Measurements from ENCODE around the gene PRRG2.

Gene PRRG2

DNA sequence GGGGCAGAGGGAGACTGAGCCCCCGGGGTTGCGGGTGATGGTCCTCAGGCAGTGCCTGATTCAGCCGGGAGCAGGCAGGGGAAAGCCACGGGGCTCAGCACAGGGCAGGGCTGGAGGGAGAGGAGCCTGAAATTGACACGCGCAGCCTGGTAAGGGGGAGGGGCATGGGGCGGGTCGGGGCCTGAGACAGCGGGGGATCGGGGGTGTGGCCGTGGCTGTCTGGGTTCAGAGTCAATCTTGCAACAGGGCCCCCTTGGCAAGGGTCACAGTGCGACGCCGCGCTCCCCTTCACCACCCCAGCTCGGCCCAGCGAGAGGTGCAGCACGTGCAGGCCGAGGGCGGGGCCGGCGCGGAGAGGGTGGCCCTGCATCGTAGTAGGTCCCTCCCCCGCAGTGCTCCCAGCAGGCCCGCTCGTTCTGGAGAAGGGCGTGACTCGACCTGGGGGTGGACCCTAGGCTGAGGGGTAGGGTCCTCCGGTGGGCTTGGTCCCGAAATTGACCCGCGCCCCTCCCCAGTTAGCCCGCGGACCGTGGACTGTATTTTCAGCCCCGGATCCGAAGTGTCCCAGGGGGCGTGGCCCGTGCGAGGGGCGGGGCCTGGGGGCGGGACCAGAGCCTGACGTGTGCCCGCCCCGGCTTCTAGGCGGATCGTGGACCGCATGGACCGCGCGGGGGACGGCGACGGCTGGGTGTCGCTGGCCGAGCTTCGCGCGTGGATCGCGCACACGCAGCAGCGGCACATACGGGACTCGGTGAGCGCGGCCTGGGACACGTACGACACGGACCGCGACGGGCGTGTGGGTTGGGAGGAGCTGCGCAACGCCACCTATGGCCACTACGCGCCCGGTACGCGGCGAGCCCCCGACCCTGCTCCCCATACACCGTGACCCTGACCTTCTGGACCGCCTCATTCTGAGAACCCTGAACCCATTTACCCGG lies 47.3 kb upstream of the PRRG2 start (continued):
- TF ChIP-seq, protein P1, sequence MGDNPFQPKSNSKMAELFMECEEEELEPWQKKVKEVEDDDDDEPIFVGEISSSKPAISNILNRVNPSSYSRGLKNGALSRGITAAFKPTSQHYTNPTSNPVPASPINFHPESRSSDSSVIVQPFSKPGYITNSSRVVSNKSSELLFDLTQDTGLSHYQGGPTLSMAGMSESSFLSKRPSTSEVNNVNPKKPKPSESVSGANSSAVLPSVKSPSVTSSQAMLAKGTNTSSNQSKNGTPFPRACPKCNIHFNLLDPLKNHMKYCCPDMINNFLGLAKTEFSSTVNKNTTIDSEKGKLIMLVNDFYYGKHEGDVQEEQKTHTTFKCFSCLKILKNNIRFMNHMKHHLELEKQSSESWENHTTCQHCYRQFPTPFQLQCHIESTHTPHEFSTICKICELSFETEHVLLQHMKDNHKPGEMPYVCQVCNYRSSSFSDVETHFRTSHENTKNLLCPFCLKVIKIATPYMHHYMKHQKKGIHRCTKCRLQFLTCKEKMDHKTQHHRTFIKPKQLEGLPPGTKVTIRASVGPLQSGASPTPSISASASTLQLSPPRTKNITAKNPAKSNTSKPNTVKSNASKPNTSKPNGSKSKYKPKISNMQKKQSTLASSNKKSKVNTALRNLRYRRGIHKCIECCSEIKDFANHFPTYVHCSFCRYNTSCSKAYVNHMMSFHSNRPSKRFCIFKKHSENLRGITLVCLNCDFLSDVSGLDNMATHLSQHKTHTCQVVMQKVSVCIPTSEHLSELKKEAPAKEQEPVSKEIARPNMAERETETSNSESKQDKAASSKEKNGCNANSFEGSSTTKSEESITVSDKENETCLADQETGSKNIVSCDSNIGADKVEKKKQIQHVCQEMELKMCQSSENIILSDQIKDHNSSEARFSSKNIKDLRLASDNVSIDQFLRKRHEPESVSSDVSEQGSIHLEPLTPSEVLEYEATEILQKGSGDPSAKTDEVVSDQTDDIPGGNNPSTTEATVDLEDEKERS (tag by site-specific recombination; IDR thresholded peaks at IDR 0.05) = no peak
- TF ChIP-seq SP3 (tag by site-specific recombination; IDR thresholded peaks at IDR 0.05) = peak; percentile 89
- TF ChIP-seq ZNF416 (tag by site-specific recombination; IDR thresholded peaks at IDR 0.05) = no peak
- TF ChIP-seq GLI2 (tag by site-specific recombination; IDR thresholded peaks at IDR 0.05; ENCODE audit: borderline replicate concordance, low read depth) = no peak
- no peak for TF ChIP-seq ZNF248 (tag by site-specific recombination; IDR thresholded peaks at IDR 0.05)

DNA sequence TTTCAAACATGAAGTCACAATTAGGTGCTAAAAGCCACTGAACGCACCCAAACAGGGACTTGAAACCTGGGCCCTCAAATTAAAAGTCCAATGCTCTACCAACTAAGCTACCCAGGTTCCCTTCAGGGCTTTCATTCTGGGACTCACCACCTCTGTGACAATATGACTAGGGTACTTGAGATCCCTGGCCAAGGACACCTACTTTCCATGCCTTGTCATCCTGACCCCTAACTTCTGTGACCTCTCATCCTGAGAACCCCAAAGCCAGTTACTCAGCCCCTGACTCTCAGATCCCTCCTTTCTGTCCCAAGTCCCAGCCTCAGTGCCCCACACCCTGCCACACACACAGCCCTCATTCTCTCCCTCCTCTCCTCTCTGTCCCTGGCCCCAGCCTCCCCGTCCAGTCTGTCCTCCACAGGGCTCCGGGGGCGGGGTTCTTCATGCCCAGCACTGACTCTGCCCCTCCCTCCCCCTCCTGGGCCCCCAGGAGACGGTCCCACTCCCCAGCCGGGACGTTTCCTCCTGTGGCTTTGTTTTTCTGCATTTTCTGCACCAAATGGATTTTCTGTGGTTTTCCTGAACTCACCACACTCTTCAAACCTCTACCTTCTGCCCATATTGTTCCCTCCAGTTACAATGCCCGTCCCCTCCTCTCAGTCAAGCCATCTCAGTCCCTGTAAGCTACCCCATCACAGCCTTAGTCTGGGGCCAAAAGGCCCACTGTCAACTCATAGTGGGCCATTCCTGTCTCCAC lies 46.3 kb upstream of the PRRG2 start:
- Histone ChIP-seq H3K36me3 (ENCODE audit: control insufficient read depth in 2 of 2, insufficient read depth in 1 of 2, low read length in 2 of 2) (peaks cover 13 to 21% of the 10 kb centered on the region in 2 experiments; a peak in 2 of 3 replicates), H3K4me1 (ENCODE audit: control insufficient read depth, insufficient read depth, low read length) (no peaks in the 10 kb centered on the region), H3K9me3 (ENCODE audit: control insufficient read depth, insufficient read depth, low read depth, low read length) (no peaks in the 10 kb centered on the region), H3K27ac (ENCODE audit: extremely low read depth, low read depth, low read length) (no peak overlapping the region), H3K4me3 (ENCODE audit: low read depth, low read length) (no peak overlapping the region)
- CTCF ChIA-PET = interaction anchor here (0.6 to 2.2 kb wide), 10 partner anchors 12 to 336 kb away, joined by 3 to 23 read pairs (median 4); no protein-coding TSS in a partner anchor
- TF ChIP-seq ZEB2 (tag by site-specific recombination; IDR thresholded peaks at IDR 0.05) = no peak
- TF ChIP-seq ZNF747 (tag by site-specific recombination; IDR thresholded peaks at IDR 0.05) = no peak
- TF ChIP-seq TCF7L2 (IDR thresholded peaks at IDR 0.05; ENCODE audit: borderline replicate concordance, low read depth, low read length) = no peak
- TF ChIP-seq OSR2 (tag by site-specific recombination; IDR thresholded peaks at IDR 0.05) = no peak
- TF ChIP-seq, protein P2, sequence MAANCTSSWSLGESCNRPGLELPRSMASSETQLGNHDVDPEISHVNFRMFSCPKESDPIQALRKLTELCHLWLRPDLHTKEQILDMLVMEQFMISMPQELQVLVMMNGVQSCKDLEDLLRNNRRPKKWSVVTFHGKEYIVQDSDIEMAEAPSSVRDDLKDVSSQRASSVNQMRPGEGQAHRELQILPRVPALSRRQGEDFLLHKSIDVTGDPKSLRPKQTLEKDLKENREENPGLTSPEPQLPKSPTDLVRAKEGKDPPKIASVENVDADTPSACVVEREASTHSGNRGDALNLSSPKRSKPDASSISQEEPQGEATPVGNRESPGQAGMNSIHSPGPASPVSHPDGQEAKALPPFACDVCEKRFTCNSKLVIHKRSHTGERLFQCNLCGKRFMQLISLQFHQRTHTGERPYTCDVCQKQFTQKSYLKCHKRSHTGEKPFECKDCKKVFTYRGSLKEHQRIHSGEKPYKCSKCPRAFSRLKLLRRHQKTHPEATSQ (tag by site-specific recombination; IDR thresholded peaks at IDR 0.05) = no peak
- no peak for TF ChIP-seq ZNF76 (tag by site-specific recombination; IDR thresholded peaks at IDR 0.05; ENCODE audit: borderline replicate concordance, low read depth)
- no peak for TF ChIP-seq ZNF548 (tag by site-specific recombination; IDR thresholded peaks at IDR 0.05)
- no peak for TF ChIP-seq ZNF23 (tag by site-specific recombination; IDR thresholded peaks at IDR 0.05; ENCODE audit: borderline replicate concordance)
- TF ChIP-seq ZNF600 (tag by site-specific recombination; IDR thresholded peaks at IDR 0.05) = no peak
- TF ChIP-seq, protein P3, sequence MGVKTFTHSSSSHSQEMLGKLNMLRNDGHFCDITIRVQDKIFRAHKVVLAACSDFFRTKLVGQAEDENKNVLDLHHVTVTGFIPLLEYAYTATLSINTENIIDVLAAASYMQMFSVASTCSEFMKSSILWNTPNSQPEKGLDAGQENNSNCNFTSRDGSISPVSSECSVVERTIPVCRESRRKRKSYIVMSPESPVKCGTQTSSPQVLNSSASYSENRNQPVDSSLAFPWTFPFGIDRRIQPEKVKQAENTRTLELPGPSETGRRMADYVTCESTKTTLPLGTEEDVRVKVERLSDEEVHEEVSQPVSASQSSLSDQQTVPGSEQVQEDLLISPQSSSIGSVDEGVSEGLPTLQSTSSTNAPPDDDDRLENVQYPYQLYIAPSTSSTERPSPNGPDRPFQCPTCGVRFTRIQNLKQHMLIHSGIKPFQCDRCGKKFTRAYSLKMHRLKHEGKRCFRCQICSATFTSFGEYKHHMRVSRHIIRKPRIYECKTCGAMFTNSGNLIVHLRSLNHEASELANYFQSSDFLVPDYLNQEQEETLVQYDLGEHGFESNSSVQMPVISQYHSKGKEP (tag by site-specific recombination; IDR thresholded peaks at IDR 0.05) = no peak
- TF ChIP-seq ZNF266 (tag by site-specific recombination; IDR thresholded peaks at IDR 0.05; ENCODE audit: low read depth) = no peak
- no peak for TF ChIP-seq ZNF214 (tag by site-specific recombination; IDR thresholded peaks at IDR 0.05; ENCODE audit: borderline replicate concordance)
- TF ChIP-seq ZNF350 (tag by site-specific recombination; IDR thresholded peaks at IDR 0.05) = no peak
- no peak for TF ChIP-seq ZNF132 (tag by site-specific recombination; IDR thresholded peaks at IDR 0.05; ENCODE audit: borderline replicate concordance)
- no peak for TF ChIP-seq ZNF664 (tag by site-specific recombination; IDR thresholded peaks at IDR 0.05)
- TF ChIP-seq ZNF221 (tag by site-specific recombination; IDR thresholded peaks at IDR 0.05; ENCODE audit: borderline replicate concordance) = no peak
- TF ChIP-seq, protein P4, sequence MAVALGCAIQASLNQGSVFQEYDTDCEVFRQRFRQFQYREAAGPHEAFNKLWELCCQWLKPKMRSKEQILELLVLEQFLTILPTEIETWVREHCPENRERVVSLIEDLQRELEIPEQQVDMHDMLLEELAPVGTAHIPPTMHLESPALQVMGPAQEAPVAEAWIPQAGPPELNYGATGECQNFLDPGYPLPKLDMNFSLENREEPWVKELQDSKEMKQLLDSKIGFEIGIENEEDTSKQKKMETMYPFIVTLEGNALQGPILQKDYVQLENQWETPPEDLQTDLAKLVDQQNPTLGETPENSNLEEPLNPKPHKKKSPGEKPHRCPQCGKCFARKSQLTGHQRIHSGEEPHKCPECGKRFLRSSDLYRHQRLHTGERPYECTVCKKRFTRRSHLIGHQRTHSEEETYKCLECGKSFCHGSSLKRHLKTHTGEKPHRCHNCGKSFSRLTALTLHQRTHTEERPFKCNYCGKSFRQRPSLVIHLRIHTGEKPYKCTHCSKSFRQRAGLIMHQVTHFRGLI (tag by site-specific recombination; IDR thresholded peaks at IDR 0.05) = no peak
- no peak for TF ChIP-seq GLIS1 (tag by site-specific recombination; IDR thresholded peaks at IDR 0.05)
- no peak for TF ChIP-seq ZBTB17 (tag by site-specific recombination; IDR thresholded peaks at IDR 0.05)
- TF ChIP-seq ZNF629 (tag by site-specific recombination; IDR thresholded peaks at IDR 0.05) = no peak
- POLR2A ChIA-PET = interaction anchor here (0.6 to 1.3 kb wide), 4 partner anchors 22 to 189 kb away, joined by 3 to 4 read pairs (median 4); partner anchors contain the start of gene FCGRT

Data from HEK293 (cell line).